ENCODE measurements around the gene ATP10A. TPM values are rescaled to one million over a fixed set of nuclear protein-coding genes. Genes with fewer than 3 reads are reported as not detected.

ATP10A gene
- polyA plus RNA-seq, 3 donors = 0.71 to 3.9 (median 0.92) TPM

GRCh38 chr15:25784876-25785640 lies 78.1 kb downstream of the ATP10A start:
- no peaks in the 10 kb centered on the region for H4K20me1 ChIP-seq (ENCODE audit: insufficient read depth, low read length)
- H3K9me3 ChIP-seq (replicated peaks in 1 of 2; ENCODE audit: control insufficient read depth in 1 of 2, insufficient read depth in 1 of 2, low read length in 2 of 2) = no peaks in the 10 kb centered on the region
- peaks cover 0 to 2% (median 0%) of the 10 kb centered on the region in 7 donors for H3K9me3 Mint-ChIP-seq
- no peak overlapping the region for H3K9ac ChIP-seq (ENCODE audit: insufficient read depth, low read length, poor library complexity, severe bottlenecking)
- no peak overlapping the region for H3K4me2 ChIP-seq (replicated peaks; ENCODE audit: extremely low read depth, low read length, poor library complexity, severe bottlenecking)
- peak overlapping the region in 1 of 2 donors; percentile 72 for H3K4me3 Mint-ChIP-seq
- intact Hi-C loops (cut with micrococcal nuclease) = no loop called here
- 85% methylated on average over 11 of the region's 17 CpGs for WGBS (ENCODE audit: insufficient coverage)
- H3K4me1 Mint-ChIP-seq = peaks cover 57% of the 10 kb centered on the region
- no peak overlapping the region for H3K27ac ChIP-seq (ENCODE audit: low read depth in 1 of 2, low read length in 2 of 2)
- peaks cover 0 to 7% of the 10 kb centered on the region in 2 donors for H3K36me3 ChIP-seq (replicated peaks in 1 of 2; ENCODE audit: control insufficient read depth in 1 of 2, insufficient read depth in 2 of 2, low read length in 2 of 2)
- H3K4me3 ChIP-seq (replicated peaks in 1 of 3; ENCODE audit: low read depth in 2 of 3, low read length in 3 of 3) = no peak overlapping the region
- H3K4me1 ChIP-seq (ENCODE audit: control insufficient read depth in 1 of 2, insufficient read depth in 2 of 2, low read length in 2 of 2) = peaks cover 42 to 62% of the 10 kb centered on the region in 2 donors
- no peaks in the 10 kb centered on the region for H3K27me3 ChIP-seq (ENCODE audit: control insufficient read depth in 2 of 2, insufficient read depth in 2 of 2, low read length in 2 of 2)
- TF ChIP-seq CTCF (IDR thresholded peaks at IDR 0.05) = no peak
- H3K27ac Mint-ChIP-seq = peak overlapping the region in 5 of 7 donors; percentile 37 to 81 (median 51)
- DNase-seq = no peak
- H2AFZ ChIP-seq (ENCODE audit: insufficient read depth, low read depth, low read length, poor library complexity, severe bottlenecking) = peak overlapping the region; percentile 57
- H3K79me2 ChIP-seq (ENCODE audit: insufficient read depth, low read length) = peaks cover 3% of the 10 kb centered on the region
- peaks cover 0 to 2% (median 2%) of the 10 kb centered on the region in 3 donors for H3K27me3 Mint-ChIP-seq (ENCODE audit: low read depth in 3 of 3)
- peaks cover 6 to 8% of the 10 kb centered on the region in 2 donors for H3K36me3 Mint-ChIP-seq

GRCh38 chr15:25783607-25784540 lies 79.3 kb downstream of the ATP10A start:
- peak overlapping the region in 1 of 2 donors; percentile 12 for H3K4me3 Mint-ChIP-seq

More at GRCh38 chr15:25783607-25784540, 79.3 kb downstream of the ATP10A start:
- Histone ChIP-seq H3K4me1 (ENCODE audit: control insufficient read depth in 1 of 2, insufficient read depth in 2 of 2, low read length in 2 of 2) (peaks cover 40 to 56% of the 10 kb centered on the region in 2 donors), H3K9me3 (replicated peaks in 1 of 2; ENCODE audit: control insufficient read depth in 1 of 2, insufficient read depth in 1 of 2, low read length in 2 of 2) (no peaks in the 10 kb centered on the region), H3K36me3 (replicated peaks in 1 of 2; ENCODE audit: control insufficient read depth in 1 of 2, insufficient read depth in 2 of 2, low read length in 2 of 2) (peaks cover 0 to 10% of the 10 kb centered on the region in 2 donors), H2AFZ (ENCODE audit: insufficient read depth, low read depth, low read length, poor library complexity, severe bottlenecking) (peak overlapping the region; percentile 66), H3K4me2 (replicated peaks; ENCODE audit: extremely low read depth, low read length, poor library complexity, severe bottlenecking) (no peak overlapping the region), H3K27ac (ENCODE audit: low read depth in 1 of 2, low read length in 2 of 2) (peak overlapping the region; percentile 35 to 67), H3K4me3 (replicated peaks in 1 of 3; ENCODE audit: low read depth in 2 of 3, low read length in 3 of 3) (no peak overlapping the region), H3K79me2 (ENCODE audit: insufficient read depth, low read length) (peaks cover 3% of the 10 kb centered on the region), H3K9ac (ENCODE audit: insufficient read depth, low read length, poor library complexity, severe bottlenecking) (no peak overlapping the region), H4K20me1 (ENCODE audit: insufficient read depth, low read length) (no peaks in the 10 kb centered on the region), H3K27me3 (ENCODE audit: control insufficient read depth in 2 of 2, insufficient read depth in 2 of 2, low read length in 2 of 2) (no peaks in the 10 kb centered on the region)
- Mint-ChIP-seq H3K9me3 (peaks cover 0 to 3% (median 0%) of the 10 kb centered on the region in 7 donors), H3K27ac (peak overlapping the region in 6 of 7 donors; percentile 43 to 94 (median 86)), H3K27me3 (ENCODE audit: low read depth in 3 of 3) (peaks cover 2% of the 10 kb centered on the region in 3 donors), H3K4me1 (peaks cover 52% of the 10 kb centered on the region), H3K36me3 (peaks cover 6 to 8% of the 10 kb centered on the region in 2 donors)
- DNase-seq = peak; percentile 67 to 79 (median 77)
- intact Hi-C loops (cut with micrococcal nuclease) = no loop called here
- WGBS (ENCODE audit: insufficient coverage) = 57% methylated on average over 13 of the region's 19 CpGs
- peak; percentile 39 for TF ChIP-seq CTCF (IDR thresholded peaks at IDR 0.05)

Measured in CD14-positive monocyte (primary cell).